ENCODE results near the gene KLF13. TPM values are rescaled to one million over a fixed set of nuclear protein-coding genes. Genes with fewer than 3 reads are reported as not detected.
"Not testable (repeated sequence)": the region's sequence is repeated elsewhere in the genome, so short reads cannot be mapped to it uniquely, and the experiment has no call there.

Gene KLF13
- polyA plus RNA-seq, 1 experiment, result 11.5 TPM

- no peak for DNase-seq (ENCODE audit: low read depth)
- H3K27me3 ChIP-seq (ENCODE audit: control insufficient read depth, insufficient read depth, low read length), result no peaks in the 10 kb centered on the region
- peaks cover 4% of the 10 kb centered on the region for H3K36me3 ChIP-seq (ENCODE audit: control insufficient read depth, insufficient read depth, low read length)
- ChIA-PET POLR2A (no interaction called here), CTCF (interaction anchor here (2.4 kb wide), 1 partner anchor 138 kb away, joined by 7 read pairs; no protein-coding TSS in a partner anchor)
- H3K4me3 ChIP-seq (ENCODE audit: low read depth, low read length), result no peak overlapping the region
- TF ChIP-seq CTCF (IDR thresholded peaks at IDR 0.05; ENCODE audit: insufficient read depth, low read depth, low read length), result no peak
These were observed 24.1 kb downstream of the KLF13 start for GRCh38 chr15:31350771-31351170.

GRCh38 chr15:31352339-31352751 lies 25.7 kb downstream of the KLF13 start:
- ChIA-PET CTCF (interaction anchor here (2.5 kb wide), 1 partner anchor 13 kb away, joined by 15 read pairs; no protein-coding TSS in a partner anchor), POLR2A (no interaction called here)
- no peak for TF ChIP-seq CTCF (IDR thresholded peaks at IDR 0.05; ENCODE audit: insufficient read depth, low read depth, low read length)
- H3K36me3 ChIP-seq (ENCODE audit: control insufficient read depth, insufficient read depth, low read length), result peaks cover 4% of the 10 kb centered on the region
- H3K27me3 ChIP-seq (ENCODE audit: control insufficient read depth, insufficient read depth, low read length), result no peaks in the 10 kb centered on the region
- no peak overlapping the region for H3K4me3 ChIP-seq (ENCODE audit: low read depth, low read length)
- no peak for DNase-seq (ENCODE audit: low read depth)

GRCh38 chr15:31352911-31353811 lies 26.5 kb downstream of the KLF13 start:
- CTCF ChIA-PET, result interaction anchor here (1.4 to 2.5 kb wide), 3 partner anchors 12 to 138 kb away, joined by 6 to 15 read pairs (median 11); no protein-coding TSS in a partner anchor
- peaks cover 2% of the 10 kb centered on the region for H3K36me3 ChIP-seq (ENCODE audit: control insufficient read depth, insufficient read depth, low read length)
- DNase-seq (ENCODE audit: low read depth), result peak; percentile 81
- no peak for TF ChIP-seq CTCF (IDR thresholded peaks at IDR 0.05; ENCODE audit: insufficient read depth, low read depth, low read length)
- POLR2A ChIA-PET, result interaction anchor here (0.6 to 1.0 kb wide), 3 partner anchors 33 to 90 kb away, joined by 3 read pairs; no protein-coding TSS in a partner anchor
- H3K4me3 ChIP-seq (ENCODE audit: low read depth, low read length), result no peak overlapping the region
- no peaks in the 10 kb centered on the region for H3K27me3 ChIP-seq (ENCODE audit: control insufficient read depth, insufficient read depth, low read length)

- no peak for TF ChIP-seq CTCF (IDR thresholded peaks at IDR 0.05; ENCODE audit: insufficient read depth, low read depth, low read length)
- no peaks in the 10 kb centered on the region for H3K27me3 ChIP-seq (ENCODE audit: control insufficient read depth, insufficient read depth, low read length)
- DNase-seq (ENCODE audit: low read depth), result no peak
- peaks cover 2% of the 10 kb centered on the region for H3K36me3 ChIP-seq (ENCODE audit: control insufficient read depth, insufficient read depth, low read length)
- no peak overlapping the region for H3K4me3 ChIP-seq (ENCODE audit: low read depth, low read length)
- CTCF ChIA-PET, result interaction anchor here (1.4 to 2.5 kb wide), 3 partner anchors 12 to 139 kb away, joined by 6 to 15 read pairs (median 11); no protein-coding TSS in a partner anchor
- POLR2A ChIA-PET, result interaction anchor here (0.6 to 1.0 kb wide), 3 partner anchors 32 to 89 kb away, joined by 3 read pairs; no protein-coding TSS in a partner anchor
These were observed 27.3 kb downstream of the KLF13 start for GRCh38 chr15:31353931-31354330.

- CTCF ChIA-PET, result interaction anchor here (1.0 to 2.2 kb wide), 5 partner anchors 10 to 134 kb away, joined by 5 to 15 read pairs (median 5); no protein-coding TSS in a partner anchor
- H3K27me3 ChIP-seq (ENCODE audit: control insufficient read depth, insufficient read depth, low read length); DNase-seq (ENCODE audit: low read depth); POLR2A ChIA-PET; H3K36me3 ChIP-seq (ENCODE audit: control insufficient read depth, insufficient read depth, low read length); H3K4me3 ChIP-seq (ENCODE audit: low read depth, low read length): not testable (repeated sequence)
These were observed 29.5 kb downstream of the KLF13 start for GRCh38 chr15:31356097-31356496.

Measured in BJ (cell line).